SK-N-SH treated with all-trans-retinoic acid at 6 μM for 48 hours (cell line): ENCODE data around the gene MDGA2.

Experiments used
- ATAC-seq: fragments of 200-7000 bp; cut with Tn5 transposase; 3 replicates; pipeline ENCODE4 v1.9.1; 2020; ENCODE audit warnings: mild to moderate bottlenecking, moderate library complexity
- BACH2 ChIP-seq: fragments of 250-450 bp; sonication (Bioruptor Pico); IDR thresholded peaks from 2 replicates; pipeline ENCODE4 v1.9.0; 2021; ENCODE audit warnings: mild to moderate bottlenecking, borderline replicate concordance
- CREB5 ChIP-seq: fragments of 250-450 bp; sonication (Bioruptor Pico); IDR thresholded peaks from 2 replicates; pipeline ENCODE4 v1.5.1; 2020; ENCODE audit warnings: low read depth, mild to moderate bottlenecking, moderate library complexity
- ESRRG ChIP-seq: fragments of 250-450 bp; sonication (Bioruptor Pico); IDR thresholded peaks from 2 replicates; pipeline ENCODE4 v1.6.1; 2021; ENCODE audit warnings: mild to moderate bottlenecking
- GLIS3 ChIP-seq: fragments of 250-450 bp; sonication (Bioruptor Pico); IDR thresholded peaks from 2 replicates; pipeline ENCODE4 v1.5.0; 2020; ENCODE audit warnings: mild to moderate bottlenecking, moderate library complexity
- ISL1 ChIP-seq: fragments of 250-450 bp; sonication (Bioruptor Pico); IDR thresholded peaks from 2 replicates; pipeline ENCODE4 v2.1.2; 2022; ENCODE audit warnings: mild to moderate bottlenecking, moderate library complexity
- OSR1 ChIP-seq: fragments of 250-450 bp; sonication (Bioruptor Pico); IDR thresholded peaks from 2 replicates; pipeline ENCODE4 v1.8.0; 2022; ENCODE audit warnings: moderate library complexity, mild to moderate bottlenecking, inconsistent platforms
- POU6F1 ChIP-seq: fragments of 250-450 bp; sonication (Bioruptor Pico); IDR thresholded peaks from 2 replicates; pipeline ENCODE4 v1.8.0; 2021; ENCODE audit warnings: low read depth, mild to moderate bottlenecking, moderate library complexity, borderline replicate concordance
- PPARA ChIP-seq: fragments of 250-450 bp; sonication (Bioruptor Pico); IDR thresholded peaks from 2 replicates; pipeline ENCODE4 v1.5.0; 2020; ENCODE audit warnings: mild to moderate bottlenecking, borderline replicate concordance
- RARB ChIP-seq: fragments of 250-450 bp; sonication (Bioruptor Pico); IDR thresholded peaks from 2 replicates; pipeline ENCODE4 v1.8.0; 2021; ENCODE audit warnings: mild to moderate bottlenecking, moderate library complexity
- TCF4 ChIP-seq: fragments of 250-450 bp; sonication (Bioruptor Pico); IDR thresholded peaks from 2 replicates; pipeline ENCODE4 v1.8.0; 2021; ENCODE audit warnings: mild to moderate bottlenecking, moderate library complexity, borderline replicate concordance
- TOX ChIP-seq: fragments of 250-450 bp; sonication (Bioruptor Pico); IDR thresholded peaks from 2 replicates; pipeline ENCODE4 v1.8.0; 2021; ENCODE audit warnings: mild to moderate bottlenecking, moderate library complexity, borderline replicate concordance
- ZC3H10 ChIP-seq: fragments of 250-450 bp; sonication (Bioruptor Pico); IDR thresholded peaks from 2 replicates; pipeline ENCODE4 v1.5.1; 2021; ENCODE audit warnings: mild to moderate bottlenecking, moderate library complexity
- ZFP3 ChIP-seq: fragments of 250-450 bp; sonication (Bioruptor Pico); IDR thresholded peaks from 2 replicates; pipeline ENCODE4 v1.5.0; 2020; ENCODE audit warnings: mild to moderate bottlenecking, moderate library complexity
- ZFP30 ChIP-seq: fragments of 450-650 bp; formaldehyde crosslinking; IDR thresholded peaks from 2 replicates; pipeline ENCODE4 v1.5.0; 2022; ENCODE audit warnings: mild to moderate bottlenecking, moderate library complexity
- ZNF565 ChIP-seq: fragments of 450-650 bp; formaldehyde crosslinking; conservative IDR thresholded peaks from 2 replicates; pipeline ENCODE4 v1.5.0; 2020; ENCODE audit warnings: low read depth, mild to moderate bottlenecking, moderate library complexity
- TF ChIP-seq, protein P1 (sequence below): fragments of 250-450 bp; sonication (Bioruptor Pico); IDR thresholded peaks from 2 replicates; pipeline ENCODE4 v1.5.1; 2021; ENCODE audit warnings: mild to moderate bottlenecking, moderate library complexity
- TF ChIP-seq, protein P2 (sequence below): fragments of 250-450 bp; sonication (Bioruptor Pico); IDR thresholded peaks from 2 replicates; pipeline ENCODE4 v1.5.0; 2020; ENCODE audit warnings: mild to moderate bottlenecking, moderate library complexity

Gene MDGA2

GRCh38 chr14:47536341-47536740 lies 139.1 kb downstream of the MDGA2 start (continued):
- TF ChIP-seq CREB5 (no peak), ZFP3 (CRISPR knock-in tag) (no peak), ZNF565 (CRISPR knock-in tag) (no peak)

- TF ChIP-seq ISL1 (CRISPR knock-in tag) (no peak), ZNF565 (CRISPR knock-in tag) (no peak), BACH2 (no peak), POU6F1 (CRISPR knock-in tag) (no peak), ZFP30 (CRISPR knock-in tag) (no peak), OSR1 (no peak), RARB (CRISPR knock-in tag) (no peak), TOX (CRISPR knock-in tag) (no peak)
- TF ChIP-seq, all 23 proteins: peak for 0
- no peak for ATAC-seq
These were observed 148.7 kb downstream of the MDGA2 start for GRCh38 chr14:47526591-47527244.

GRCh38 chr14:47524524-47524923 lies 150.9 kb downstream of the MDGA2 start:
- ATAC-seq: no peak
- TF ChIP-seq PPARA (CRISPR knock-in tag) (no peak), BACH2 (no peak), ESRRG (CRISPR knock-in tag) (no peak), RARB (CRISPR knock-in tag) (no peak)
- TF ChIP-seq, protein P1, sequence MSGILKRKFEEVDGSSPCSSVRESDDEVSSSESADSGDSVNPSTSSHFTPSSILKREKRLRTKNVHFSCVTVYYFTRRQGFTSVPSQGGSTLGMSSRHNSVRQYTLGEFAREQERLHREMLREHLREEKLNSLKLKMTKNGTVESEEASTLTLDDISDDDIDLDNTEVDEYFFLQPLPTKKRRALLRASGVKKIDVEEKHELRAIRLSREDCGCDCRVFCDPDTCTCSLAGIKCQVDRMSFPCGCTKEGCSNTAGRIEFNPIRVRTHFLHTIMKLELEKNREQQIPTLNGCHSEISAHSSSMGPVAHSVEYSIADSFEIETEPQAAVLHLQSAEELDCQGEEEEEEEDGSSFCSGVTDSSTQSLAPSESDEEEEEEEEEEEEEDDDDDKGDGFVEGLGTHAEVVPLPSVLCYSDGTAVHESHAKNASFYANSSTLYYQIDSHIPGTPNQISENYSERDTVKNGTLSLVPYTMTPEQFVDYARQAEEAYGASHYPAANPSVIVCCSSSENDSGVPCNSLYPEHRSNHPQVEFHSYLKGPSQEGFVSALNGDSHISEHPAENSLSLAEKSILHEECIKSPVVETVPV (CRISPR knock-in tag): no peak
- TF ChIP-seq, all 23 proteins: peak for 0

- TF ChIP-seq TOX (CRISPR knock-in tag) (no peak), TCF4 (no peak), GLIS3 (CRISPR knock-in tag) (no peak), CREB5 (no peak), RARB (CRISPR knock-in tag) (no peak), POU6F1 (CRISPR knock-in tag) (no peak), ZC3H10 (CRISPR knock-in tag) (no peak), ZFP3 (CRISPR knock-in tag) (no peak)
- TF ChIP-seq, protein P2, sequence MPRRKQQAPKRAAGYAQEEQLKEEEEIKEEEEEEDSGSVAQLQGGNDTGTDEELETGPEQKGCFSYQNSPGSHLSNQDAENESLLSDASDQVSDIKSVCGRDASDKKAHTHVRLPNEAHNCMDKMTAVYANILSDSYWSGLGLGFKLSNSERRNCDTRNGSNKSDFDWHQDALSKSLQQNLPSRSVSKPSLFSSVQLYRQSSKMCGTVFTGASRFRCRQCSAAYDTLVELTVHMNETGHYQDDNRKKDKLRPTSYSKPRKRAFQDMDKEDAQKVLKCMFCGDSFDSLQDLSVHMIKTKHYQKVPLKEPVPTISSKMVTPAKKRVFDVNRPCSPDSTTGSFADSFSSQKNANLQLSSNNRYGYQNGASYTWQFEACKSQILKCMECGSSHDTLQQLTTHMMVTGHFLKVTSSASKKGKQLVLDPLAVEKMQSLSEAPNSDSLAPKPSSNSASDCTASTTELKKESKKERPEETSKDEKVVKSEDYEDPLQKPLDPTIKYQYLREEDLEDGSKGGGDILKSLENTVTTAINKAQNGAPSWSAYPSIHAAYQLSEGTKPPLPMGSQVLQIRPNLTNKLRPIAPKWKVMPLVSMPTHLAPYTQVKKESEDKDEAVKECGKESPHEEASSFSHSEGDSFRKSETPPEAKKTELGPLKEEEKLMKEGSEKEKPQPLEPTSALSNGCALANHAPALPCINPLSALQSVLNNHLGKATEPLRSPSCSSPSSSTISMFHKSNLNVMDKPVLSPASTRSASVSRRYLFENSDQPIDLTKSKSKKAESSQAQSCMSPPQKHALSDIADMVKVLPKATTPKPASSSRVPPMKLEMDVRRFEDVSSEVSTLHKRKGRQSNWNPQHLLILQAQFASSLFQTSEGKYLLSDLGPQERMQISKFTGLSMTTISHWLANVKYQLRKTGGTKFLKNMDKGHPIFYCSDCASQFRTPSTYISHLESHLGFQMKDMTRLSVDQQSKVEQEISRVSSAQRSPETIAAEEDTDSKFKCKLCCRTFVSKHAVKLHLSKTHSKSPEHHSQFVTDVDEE: no peak
- ATAC-seq: no peak
These were observed 155.0 kb downstream of the MDGA2 start for GRCh38 chr14:47520382-47520781.
